KBM-7 (cell line): Measurements from ENCODE around the gene IGSF3.
A peak's percentile ranks its signal among the peaks of the same experiment; 100 is the strongest.
"Not testable (repeated sequence)": the region's sequence is repeated elsewhere in the genome, so short reads cannot be mapped to it uniquely, and the experiment has no call there.

Experiments used
- DNase-seq: peaks from one replicate; pipeline ENCODE4 v3.0.0-alpha.2; 2015
- in situ Hi-C: fragments of 300-500 bp; cut with MboI; formaldehyde crosslinking; loops from 2 replicates; pipeline ENCODE4 v1.14.3; 2020; ENCODE audit warnings: low sequenced_read_pairs, low pct_unique_long_range_greater_than_20kb, mixed read lengths

IGSF3 gene

DNA sequence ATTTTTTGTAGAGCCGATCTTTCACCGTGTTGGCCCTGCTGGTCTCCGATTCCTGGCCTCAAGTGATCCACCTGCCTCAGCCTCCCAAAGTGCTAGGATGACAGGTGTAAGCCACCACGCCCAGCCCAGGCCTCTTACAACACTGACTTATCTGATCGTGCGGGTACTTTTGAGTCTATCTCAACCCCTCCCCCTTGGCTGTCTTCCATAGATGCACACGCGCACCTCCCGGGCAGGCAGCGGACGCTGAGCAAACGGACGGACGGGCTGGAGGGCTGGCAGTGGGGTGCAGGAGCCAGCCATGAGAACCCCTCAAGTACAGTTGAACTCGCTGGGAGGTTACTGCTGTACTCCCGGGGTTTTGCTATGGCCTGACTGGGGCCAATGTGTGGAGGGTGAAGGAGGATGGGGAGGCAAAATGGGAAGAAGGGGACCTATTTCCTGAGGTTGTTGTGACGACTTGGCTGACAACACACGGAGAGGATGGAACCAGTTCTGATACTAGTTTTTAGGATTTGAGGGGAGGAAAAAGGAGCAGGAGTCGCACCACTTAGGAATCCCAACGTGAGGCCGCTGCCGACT lies 97.7 kb downstream of the IGSF3 start:
- in situ Hi-C loops, result no loop called here
- DNase-seq, result peak; percentile 70

DNA sequence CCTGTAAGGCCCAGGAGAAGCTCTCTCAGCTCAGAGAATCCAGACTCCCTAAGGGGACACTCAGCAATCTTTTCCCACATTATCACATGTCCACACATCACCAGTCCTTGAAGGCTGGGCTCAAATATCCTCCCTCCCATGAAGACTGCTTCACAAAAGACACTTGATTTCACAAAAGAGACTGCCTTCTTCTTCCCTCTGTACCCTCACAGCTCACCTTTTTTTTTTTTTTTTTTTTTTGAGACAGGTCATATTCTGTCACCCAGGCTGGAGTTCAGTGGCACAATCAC lies 98.2 kb downstream of the IGSF3 start:
- in situ Hi-C loops, result no loop called here
- DNase-seq, result no peak

DNA sequence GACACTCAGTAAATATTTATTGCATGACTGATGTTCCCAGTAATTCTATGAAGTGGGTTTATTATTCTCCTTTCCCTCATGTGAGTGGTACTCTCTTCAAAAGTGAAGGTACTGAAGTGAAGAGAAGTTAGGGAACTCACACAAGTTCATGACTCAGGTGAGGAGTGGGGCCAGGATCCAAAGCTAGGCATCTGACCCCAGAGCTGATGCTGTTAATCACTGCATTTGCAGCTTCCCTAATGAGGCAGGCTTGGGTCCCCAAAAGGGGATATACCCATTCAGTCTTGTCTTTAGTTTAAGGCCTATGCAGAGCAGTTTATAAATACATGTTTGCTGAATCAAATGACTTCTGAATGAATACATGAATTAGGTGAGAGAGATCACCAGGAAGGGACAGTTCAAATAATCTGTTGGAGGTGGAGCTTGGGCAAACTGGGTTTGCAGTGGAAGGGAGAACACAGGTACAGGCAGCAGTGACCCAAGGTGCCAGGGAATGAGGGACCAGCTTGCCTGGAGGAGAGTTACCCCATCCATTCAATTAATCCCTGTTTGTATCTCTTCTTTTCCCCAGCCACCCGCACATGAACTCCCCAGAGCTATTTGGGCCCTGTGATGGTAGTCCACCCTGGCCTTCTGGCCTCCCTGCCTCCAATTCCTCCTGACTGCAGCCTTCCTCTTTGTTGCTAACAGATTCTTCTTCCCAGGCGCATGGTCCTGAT lies 98.7 kb downstream of the IGSF3 start:
- no peak for DNase-seq
- in situ Hi-C loops, result no loop called here

DNA sequence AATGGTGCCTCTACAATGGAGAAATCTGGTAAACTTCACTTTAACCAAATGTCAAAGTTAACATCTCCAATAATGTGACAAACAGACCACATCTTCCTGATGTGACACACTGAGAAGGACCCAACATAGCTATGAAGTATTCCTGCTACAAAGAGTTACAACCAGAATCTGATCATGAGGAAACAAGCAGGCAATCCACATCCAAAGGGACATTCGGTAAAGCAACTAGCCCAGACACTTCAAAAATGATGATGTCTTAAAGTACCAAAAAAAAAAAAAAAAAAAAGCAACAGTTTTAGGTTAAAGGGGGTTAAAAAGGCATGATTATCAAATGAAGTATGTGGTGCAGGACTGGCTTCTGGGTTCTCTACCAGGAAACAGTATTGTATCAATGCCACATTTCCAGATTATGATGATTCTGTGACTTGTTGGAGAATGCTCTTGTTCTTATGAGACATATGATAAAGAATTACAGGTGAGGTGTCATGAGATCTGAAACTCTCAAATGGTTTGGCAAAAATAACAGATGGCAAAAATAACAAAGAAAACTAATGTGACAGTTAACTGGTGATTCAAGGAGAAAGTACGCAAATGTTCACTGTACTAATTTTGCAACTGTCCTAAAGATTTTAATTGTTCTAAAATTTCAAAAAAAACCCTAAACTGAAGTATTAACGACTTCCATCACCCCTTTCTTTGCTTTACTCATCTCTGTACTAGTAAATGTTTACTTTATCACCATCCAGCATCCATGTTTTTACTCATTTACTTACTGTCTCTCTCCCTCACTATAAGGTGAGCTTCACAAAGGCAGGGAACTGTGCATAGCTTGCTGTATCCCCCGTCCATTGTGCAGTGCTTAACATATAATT lies 99.5 kb downstream of the IGSF3 start:
- in situ Hi-C loops, result no loop called here
- DNase-seq, result no peak

DNA sequence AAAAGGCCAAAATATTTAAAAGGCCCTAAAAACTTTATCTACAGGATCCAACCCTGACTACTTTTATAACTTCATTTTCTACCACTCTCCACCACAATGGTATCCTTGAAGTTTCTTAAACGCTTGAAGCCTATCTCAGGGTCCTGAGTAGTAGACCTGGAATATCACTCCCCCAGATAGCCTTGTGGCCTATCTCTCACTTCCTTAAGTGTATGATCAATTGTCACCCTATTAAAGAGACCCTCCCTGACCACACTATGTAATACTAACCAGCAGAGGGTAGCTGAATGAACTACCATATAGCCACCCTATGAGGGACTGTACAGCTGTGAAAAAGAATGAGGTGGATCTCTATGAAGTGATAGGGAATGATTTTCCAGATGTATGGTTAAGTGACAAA lies 102.3 kb downstream of the IGSF3 start:
- no peak for DNase-seq
- in situ Hi-C loops, result no loop called here

DNA sequence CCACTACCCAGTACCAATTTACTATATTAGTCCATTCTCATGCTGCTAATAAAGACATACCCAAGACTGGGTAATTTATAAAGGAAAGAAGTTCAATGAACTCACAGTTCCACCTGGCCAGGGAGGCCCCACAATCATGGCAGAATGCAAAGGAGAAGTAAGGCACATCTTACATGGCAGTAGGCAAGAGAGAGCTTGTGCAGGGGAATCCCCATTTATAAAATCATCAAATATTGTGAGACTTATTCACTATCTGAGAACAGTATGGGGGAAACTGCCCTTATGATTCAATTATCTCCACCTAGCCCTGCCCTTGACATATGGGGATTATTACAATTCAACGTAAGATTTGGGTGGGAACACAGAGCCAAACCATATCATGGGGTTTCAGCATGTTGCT lies 103.1 kb downstream of the IGSF3 start:
- in situ Hi-C loops, result no loop called here
- DNase-seq, result no peak

DNA sequence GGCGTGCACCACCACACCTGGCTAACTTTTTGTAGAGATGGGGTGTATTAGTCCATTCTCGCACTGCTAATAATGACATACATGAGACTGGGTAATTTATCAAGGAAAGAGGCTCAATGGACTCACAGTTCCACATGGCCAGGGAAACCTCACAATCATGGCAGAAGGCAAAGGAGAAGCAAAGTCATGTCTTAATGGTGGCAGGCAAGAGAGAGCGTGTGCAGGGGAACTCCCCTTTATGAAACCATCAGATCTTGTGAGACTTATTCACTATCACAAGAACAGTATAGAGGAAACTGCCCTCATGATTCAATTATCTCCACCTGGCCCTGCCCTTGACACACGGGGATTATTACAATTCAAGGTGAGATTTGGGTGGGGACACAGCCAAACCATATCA lies 105.1 kb downstream of the IGSF3 start:
- DNase-seq, in situ Hi-C loops: not testable (repeated sequence)

DNA sequence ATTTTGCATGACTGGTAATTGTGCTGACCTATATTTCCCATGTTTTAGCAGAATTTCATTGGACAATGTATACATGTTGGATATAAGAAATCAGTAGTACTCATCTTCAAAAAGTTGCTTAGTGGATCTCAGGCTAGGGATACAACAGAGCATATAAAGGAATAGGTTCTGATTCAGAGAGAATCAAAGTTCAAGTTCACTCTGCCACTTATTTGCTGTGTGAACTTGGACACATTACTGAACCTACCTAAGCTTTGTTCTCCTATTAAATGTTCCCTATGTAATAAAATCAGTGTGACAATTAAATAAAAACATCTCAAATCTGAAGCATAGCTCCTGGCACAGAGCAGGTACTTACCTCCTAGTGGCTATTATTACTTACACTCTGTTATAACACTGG lies 106.0 kb downstream of the IGSF3 start:
- DNase-seq, result no peak

DNA sequence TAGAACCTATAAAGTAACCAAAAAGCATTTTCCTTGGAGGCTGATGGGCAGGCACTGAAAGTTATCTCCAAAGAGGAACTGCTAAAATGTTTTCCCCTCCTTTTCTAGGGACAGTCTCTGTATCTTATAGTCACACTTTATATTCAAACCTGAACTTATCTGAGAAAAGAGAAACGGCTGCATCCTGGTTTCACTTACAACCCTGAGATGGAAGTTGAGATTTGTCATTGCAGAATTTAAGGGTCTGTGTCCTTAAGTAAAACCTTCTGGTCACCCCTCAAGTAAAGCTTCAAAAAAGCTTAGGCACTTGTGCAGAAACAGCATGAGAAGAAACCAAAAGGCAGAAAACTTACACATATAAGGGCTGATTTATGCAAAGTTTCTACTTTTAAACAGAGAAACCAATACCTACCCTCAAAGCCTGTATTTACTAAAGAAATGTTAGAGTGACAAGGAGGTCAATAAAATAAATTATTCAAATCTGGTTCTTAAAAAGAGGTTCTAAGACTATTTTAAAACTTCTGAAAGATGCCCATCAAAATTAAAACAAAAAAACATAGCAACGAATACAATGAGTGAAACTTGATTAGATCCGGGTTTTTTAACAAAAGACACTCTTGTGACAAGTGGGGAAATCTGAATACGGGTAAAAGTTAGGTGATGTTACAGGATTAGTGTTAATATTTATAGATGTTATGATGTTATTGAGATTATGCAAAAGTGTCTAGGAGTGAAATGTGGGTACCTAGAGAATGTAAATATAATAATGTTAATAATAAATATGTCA lies 106.6 kb downstream of the IGSF3 start:
- peak; percentile 45 for DNase-seq
- in situ Hi-C loops, result no loop called here

More for the DNA sequence above, 106.0 kb downstream of the IGSF3 start:
- in situ Hi-C loops, result no loop called here

DNA sequence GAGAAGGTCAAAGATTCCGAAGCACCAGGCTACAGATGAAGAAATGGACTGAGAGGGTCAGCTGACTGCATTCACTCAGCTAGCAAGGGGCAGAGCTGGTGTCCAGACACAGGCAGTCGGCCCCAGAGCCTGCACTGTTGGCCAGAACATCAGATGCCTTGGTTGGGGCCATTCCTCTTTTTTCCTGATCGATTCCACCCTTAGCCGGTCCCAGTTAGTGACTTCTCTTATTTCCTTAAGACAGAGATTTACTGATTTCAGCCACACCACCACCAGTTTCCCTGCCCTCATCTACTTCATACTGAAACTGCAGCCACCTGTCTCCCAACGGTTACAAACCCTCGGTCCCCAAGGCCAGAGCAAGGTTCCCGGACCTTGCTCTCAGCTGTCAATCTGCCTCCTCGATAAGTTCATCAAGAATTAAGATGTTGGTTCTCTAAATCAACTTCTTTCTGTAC lies 108.2 kb downstream of the IGSF3 start:
- in situ Hi-C loops, result no loop called here
- no peak for DNase-seq

DNA sequence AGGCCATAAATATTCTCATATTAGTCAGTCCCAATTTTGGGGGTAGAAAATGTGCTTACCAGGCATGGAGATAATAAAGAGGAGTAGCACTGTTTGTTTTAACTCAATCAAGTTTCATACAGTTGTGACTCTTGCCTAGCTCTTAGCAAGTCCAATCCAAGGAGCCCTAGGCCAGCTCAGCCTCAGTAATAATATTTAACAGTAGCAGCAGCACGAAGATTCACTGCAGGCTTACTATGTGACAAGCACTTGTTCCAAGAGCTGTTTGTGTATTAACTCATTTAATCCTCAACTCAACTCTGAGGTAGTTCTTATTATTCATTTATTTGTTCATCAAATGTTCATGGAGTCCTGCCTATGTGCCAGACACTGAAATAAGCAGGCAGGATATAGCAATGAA lies 109.0 kb downstream of the IGSF3 start:
- in situ Hi-C loops, result no loop called here
- DNase-seq, result no peak

DNA sequence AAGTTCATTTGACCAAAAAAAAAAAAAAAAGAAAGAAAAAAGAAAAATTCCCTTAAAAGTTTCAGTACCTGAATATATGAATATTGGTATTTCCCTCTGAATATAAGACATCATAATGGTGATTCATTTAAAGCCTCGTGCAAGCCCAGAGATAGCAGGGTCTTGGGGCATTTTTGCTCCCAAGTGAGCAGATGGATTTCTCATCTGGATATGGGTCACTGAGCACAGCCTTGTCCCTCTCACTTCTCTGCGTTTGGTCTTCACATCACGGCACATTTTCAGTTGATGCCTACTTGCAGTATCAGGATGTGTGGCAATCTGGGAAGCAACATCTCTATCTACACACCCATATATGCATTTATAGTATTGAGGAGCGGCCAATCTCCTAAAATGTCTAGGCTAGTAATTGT lies 109.4 kb downstream of the IGSF3 start:
- no peak for DNase-seq
- in situ Hi-C loops, result no loop called here

DNA sequence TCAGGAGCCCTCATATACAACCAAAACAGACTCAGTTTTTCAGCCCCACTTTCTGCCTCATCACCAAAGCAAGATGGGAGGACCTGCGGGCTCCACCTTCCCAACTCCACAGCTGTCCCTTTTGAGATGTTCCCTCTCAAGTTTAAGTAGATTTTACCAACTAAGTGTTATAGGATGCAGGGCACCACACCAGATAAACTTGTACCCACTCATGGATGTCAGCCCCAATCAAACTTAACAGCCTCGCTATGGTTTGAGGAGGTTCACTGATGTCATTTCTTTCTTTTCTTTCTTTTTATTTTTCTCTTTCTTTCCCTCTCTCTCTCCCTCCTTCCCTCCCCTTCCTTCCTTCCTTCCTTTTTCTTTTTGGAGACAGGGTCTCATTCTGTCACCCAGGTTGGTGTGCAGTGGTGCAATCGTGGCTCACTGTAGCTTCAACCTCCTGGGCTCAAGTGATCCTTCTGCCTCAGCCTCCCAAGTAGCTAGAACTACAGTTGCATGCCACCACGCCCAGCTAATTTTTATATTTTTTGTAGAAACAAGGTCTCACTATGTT lies 110.1 kb downstream of the IGSF3 start:
- DNase-seq, result no peak
- in situ Hi-C loops, result no loop called here

DNA sequence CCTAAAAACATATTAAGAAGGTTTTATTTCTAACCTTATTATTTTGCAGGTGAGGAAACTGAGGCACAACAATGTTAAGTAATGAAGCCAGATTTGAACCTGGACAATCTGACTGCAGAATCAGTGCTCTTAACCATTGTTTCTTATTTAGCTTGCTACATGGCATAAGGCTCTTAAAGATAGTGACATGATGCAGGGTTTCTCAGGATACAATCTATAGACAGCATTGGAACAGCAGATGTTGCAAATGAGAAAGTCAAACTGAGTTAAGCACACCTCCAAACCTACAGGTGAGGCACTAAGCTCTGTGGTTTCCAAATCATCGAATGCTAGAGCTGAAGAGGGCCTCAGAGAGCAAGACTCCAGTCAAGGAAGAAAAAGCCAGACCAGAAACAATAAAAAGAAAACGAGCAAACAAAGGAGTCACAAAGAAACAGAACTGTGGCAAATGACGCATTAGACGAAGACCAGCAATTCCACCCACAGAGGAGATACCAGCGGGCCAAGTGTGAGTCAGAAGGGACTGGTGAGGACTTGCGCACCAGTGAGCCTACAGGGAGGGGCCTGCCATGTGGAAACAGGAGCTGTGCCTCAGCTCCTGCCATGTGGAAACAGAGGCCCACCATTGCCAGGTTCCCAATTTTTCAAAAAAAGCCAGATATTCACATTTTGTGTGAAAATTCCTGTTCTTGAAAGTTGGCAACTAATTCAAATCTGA lies 111.1 kb downstream of the IGSF3 start:
- peak; percentile 32 for DNase-seq
- in situ Hi-C loops, result no loop called here

DNA sequence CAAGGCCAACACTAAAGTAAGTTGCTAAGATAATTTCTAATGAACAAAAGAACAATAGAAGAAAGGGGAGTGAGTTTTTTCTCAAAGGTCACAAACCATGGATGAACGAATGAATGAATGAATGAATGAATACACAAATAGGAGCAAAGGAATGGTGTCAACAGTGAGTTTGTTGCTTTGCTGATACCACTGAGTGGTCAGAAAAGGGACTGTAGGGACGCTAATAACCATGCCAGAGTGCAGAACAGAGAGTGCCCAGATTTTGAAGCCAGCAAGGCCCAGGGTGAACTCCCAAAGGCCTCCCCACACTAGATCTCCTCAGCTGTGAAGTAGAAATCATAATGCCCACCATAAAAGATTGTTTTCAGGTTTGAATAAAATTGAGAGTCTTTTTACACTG lies 112.6 kb downstream of the IGSF3 start:
- no peak for DNase-seq
- in situ Hi-C loops, result no loop called here

DNA sequence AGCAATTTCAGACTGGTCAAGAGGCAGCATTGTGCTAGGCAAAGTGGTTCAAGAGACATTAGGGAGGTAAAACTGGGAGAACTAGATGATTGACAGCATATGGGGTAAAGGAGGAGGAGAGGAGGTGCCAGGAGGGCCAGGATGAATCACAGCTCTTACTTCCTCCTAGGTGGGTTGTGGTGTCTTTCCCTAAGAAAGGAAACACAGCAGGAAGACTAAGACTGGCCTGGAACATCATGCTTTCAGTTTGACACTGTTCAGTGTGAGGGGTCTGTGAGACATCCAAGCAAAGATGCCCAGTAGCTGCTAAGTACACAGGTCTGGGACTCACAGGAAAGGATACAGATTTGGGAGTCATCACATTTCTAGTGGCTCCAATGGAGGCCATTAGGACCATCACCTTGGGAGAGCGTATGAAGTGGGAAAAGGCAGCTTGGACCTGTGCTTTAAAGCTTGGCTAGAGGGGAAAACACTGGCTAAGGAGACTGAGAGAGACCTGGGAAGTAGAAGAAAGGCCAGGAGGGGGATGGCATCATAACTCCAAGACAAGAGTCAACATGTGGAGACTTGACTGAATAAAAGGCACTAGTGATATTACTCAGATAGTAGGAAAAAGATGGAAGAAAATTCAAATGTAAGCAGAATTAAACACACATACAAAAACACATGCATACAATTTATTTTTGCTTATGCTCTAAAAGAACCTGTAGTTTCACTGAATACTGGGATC lies 114.0 kb downstream of the IGSF3 start:
- DNase-seq, result no peak

DNA sequence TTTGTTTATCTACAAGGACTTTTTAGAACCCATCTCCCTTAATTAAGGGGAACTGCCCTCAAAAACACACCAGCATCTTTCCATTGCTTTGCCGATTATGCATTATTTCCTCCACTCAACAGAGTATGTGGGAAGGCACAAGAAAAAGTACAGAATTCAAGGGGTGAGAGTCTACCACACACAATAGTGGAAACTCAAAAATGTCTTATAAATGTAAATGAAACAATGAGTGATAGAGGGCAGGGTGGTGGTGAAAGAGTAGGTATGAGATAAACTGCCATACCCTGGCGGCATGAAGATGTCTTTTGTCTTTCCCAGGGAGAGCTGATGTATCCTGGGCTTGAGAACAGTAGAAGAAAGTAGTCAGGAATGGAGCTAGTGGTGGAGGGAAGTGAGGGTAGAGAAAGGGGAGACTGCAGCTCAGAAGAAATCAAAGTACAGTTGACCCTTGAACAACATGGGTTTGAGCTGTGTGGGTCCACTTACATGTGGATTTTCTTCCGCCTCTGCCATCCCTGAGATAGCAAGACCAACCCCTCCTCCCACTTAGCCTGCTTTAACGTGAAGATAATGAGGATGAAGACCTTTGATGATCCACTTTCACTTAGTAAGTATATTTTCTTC lies 121.1 kb downstream of the IGSF3 start:
- in situ Hi-C loops, result no loop called here

More for the DNA sequence above, 114.0 kb downstream of the IGSF3 start:
- in situ Hi-C loops, result no loop called here

DNA sequence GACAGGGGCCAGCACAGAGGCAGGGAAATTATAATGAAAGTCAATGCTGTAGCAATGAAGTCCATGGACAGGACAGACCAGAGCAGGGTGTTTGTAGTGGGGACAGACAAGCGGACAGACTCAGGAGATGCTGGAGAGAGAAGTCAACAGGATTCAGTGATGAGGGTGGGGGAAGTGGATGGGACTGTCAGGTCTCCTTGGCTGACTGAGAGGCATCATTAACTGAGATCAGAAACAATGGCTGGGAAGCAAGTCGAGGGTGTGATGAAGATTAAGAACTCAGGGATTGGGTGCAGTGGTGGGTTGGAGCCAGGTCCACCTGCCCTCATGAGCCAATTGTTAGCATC lies 122.2 kb downstream of the IGSF3 start:
- in situ Hi-C loops, result no loop called here
- no peak for DNase-seq

More for the DNA sequence above, 121.1 kb downstream of the IGSF3 start:
- DNase-seq, result no peak
